ENCODE measurements around the gene PRKCA.

- no peak for TF ChIP-seq POLR2A (IDR thresholded peaks at IDR 0.05; ENCODE audit: low read depth, low read length)
- TF ChIP-seq TAF1 (IDR thresholded peaks at IDR 0.05; ENCODE audit: borderline replicate concordance, low read depth, low read length) = no peak
- TF ChIP-seq POLR2AphosphoS5 (IDR thresholded peaks at IDR 0.05; ENCODE audit: low read depth, low read length) = no peak
Measured at GRCh38 chr17:66283296-66283934, 19.0 kb upstream of the PRKCA start.
